Stimulated activated CD8-positive, alpha-beta memory T cell treated with anti-CD3 and anti-CD28 coated beads, Interleukin-15, amount 100 ng/mL, for 24 hours (primary cell): ENCODE results near the gene POLRMT.
"Not testable (repeated sequence)": the region's sequence is repeated elsewhere in the genome, so short reads cannot be mapped to it uniquely, and the experiment has no call there.

Source experiments
- DNase-seq: peaks from one replicate; pipeline ENCODE4 v3.0.0-alpha.2; 2020; ENCODE audit warnings: low read depth

POLRMT gene

GRCh38 chr19:611481-611868, 21.9 kb downstream of the POLRMT start:
- DNase-seq = no peak

- no peak for DNase-seq
Observed at GRCh38 chr19:610801-611480, 22.4 kb downstream of the POLRMT start.

- no peak for DNase-seq
Observed at GRCh38 chr19:610071-610800, 23.1 kb downstream of the POLRMT start.

- DNase-seq = no peak
Observed at GRCh38 chr19:609004-609346, 24.4 kb downstream of the POLRMT start.

- no peak for DNase-seq
Observed at GRCh38 chr19:608155-609003, 25.0 kb downstream of the POLRMT start.

GRCh38 chr19:607301-608154, 25.8 kb downstream of the POLRMT start:
- DNase-seq = no peak

- DNase-seq = not testable (repeated sequence)
Observed at GRCh38 chr19:605061-605971, 28.0 kb downstream of the POLRMT start.

GRCh38 chr19:604355-604754, 29.0 kb downstream of the POLRMT start:
- no peak for DNase-seq

- not testable (repeated sequence) for DNase-seq
Observed at GRCh38 chr19:603779-604178, 29.6 kb downstream of the POLRMT start.

GRCh38 chr19:603302-603639, 30.1 kb downstream of the POLRMT start:
- DNase-seq = not testable (repeated sequence)

GRCh38 chr19:602391-603301, 30.7 kb downstream of the POLRMT start:
- no peak for DNase-seq

- no peak for DNase-seq
Observed at GRCh38 chr19:601790-602189, 31.5 kb downstream of the POLRMT start.

GRCh38 chr19:601310-601709, 32.0 kb downstream of the POLRMT start:
- no peak for DNase-seq

GRCh38 chr19:597406-598315, 35.7 kb downstream of the POLRMT start:
- DNase-seq = no peak

GRCh38 chr19:596263-596655, 37.1 kb downstream of the POLRMT start:
- DNase-seq = no peak

- DNase-seq = no peak
Observed at GRCh38 chr19:595326-596262, 37.7 kb downstream of the POLRMT start.

GRCh38 chr19:594265-594870, 39.0 kb downstream of the POLRMT start:
- no peak for DNase-seq
